ENCODE results near the gene PRODH2. TPM values are rescaled to one million over a fixed set of nuclear protein-coding genes. Genes with fewer than 3 reads are reported as not detected.

The PRODH2 gene
- total and polyA plus RNA-seq, 2 experiments from 2014 or later = 6.8 to 13.9 TPM

DNA sequence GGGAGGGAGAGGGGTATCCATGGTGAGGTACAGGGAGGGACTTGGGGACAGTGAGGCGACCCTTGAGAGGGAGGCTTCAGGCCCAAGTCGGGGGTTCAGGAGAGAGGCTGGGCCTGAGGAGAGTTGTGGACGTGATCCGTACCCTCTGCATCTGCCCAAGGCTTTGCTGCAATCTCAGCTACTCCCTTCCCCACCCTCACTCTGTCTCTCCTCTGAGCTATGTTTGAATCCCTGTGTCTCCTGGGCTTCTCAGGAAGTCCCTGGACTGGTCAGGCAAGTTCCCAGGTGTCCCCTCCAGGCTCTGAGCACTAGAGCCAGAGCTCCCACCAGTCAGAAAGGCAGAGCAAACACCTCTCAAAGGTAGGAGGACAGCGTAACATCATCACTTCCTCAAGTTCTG, 62.5 kb downstream of the PRODH2 start:
- Histone ChIP-seq H3K9me2 (replicated peaks; ENCODE audit: insufficient read depth) (no peaks in the 10 kb centered on the region), H3K4me1 (ENCODE audit: insufficient read depth) (peaks cover 14% of the 10 kb centered on the region), H4K20me1 (ENCODE audit: insufficient read depth, poor library complexity, severe bottlenecking) (no peaks in the 10 kb centered on the region), H3K9me3 (ENCODE audit: low read depth) (no peaks in the 10 kb centered on the region), H3K4me3 (no peak overlapping the region), H3K4me2 (peak overlapping the region; percentile 47), H3K27me3 (peaks cover 2% of the 10 kb centered on the region), H3K36me3 (replicated peaks; ENCODE audit: insufficient read depth, low read depth) (no peaks in the 10 kb centered on the region), H3K79me2 (peaks cover 41% of the 10 kb centered on the region), H3K27ac (no peak overlapping the region), H2AFZ (no peak overlapping the region)
- TF ChIP-seq, protein P1, sequence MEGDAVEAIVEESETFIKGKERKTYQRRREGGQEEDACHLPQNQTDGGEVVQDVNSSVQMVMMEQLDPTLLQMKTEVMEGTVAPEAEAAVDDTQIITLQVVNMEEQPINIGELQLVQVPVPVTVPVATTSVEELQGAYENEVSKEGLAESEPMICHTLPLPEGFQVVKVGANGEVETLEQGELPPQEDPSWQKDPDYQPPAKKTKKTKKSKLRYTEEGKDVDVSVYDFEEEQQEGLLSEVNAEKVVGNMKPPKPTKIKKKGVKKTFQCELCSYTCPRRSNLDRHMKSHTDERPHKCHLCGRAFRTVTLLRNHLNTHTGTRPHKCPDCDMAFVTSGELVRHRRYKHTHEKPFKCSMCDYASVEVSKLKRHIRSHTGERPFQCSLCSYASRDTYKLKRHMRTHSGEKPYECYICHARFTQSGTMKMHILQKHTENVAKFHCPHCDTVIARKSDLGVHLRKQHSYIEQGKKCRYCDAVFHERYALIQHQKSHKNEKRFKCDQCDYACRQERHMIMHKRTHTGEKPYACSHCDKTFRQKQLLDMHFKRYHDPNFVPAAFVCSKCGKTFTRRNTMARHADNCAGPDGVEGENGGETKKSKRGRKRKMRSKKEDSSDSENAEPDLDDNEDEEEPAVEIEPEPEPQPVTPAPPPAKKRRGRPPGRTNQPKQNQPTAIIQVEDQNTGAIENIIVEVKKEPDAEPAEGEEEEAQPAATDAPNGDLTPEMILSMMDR (IDR thresholded peaks at IDR 0.05; ENCODE audit: poor library complexity) = no peak
- no peak for TF ChIP-seq EZH2phosphoT487 (IDR thresholded peaks at IDR 0.05; ENCODE audit: low read depth, severe bottlenecking, unreplicated experiment)
- TF ChIP-seq EZH2 (IDR thresholded peaks at IDR 0.05; ENCODE audit: borderline replicate concordance) = no peak
- 81% methylated on average over 4 of the region's 5 CpGs for WGBS (ENCODE audit: low lambda C conversion rate, missing lambda C conversion rate)
- DNase-seq (ENCODE audit: low spot score) = no peak

Other genes with a start within 250 kb of the PRODH2 start
- gene ATP4A, start 249.2 kb downstream of the PRODH2 start, total RNA-seq = 5.0 and 6.4 TPM in 2 replicates
- gene ATP4A, start 249.2 kb downstream of the PRODH2 start, polyA plus RNA-seq = 3.5 and 5.1 TPM in 2 replicates
- not detected in 2 replicates for gene PMIS2, start 226.7 kb downstream of the PRODH2 start, total RNA-seq
- gene PMIS2, start 226.7 kb downstream of the PRODH2 start, polyA plus RNA-seq = not detected in 2 replicates
- gene HAUS5, start 200.1 kb downstream of the PRODH2 start, total RNA-seq = 4.9 and 6.3 TPM in 2 replicates
- gene HAUS5, start 200.1 kb downstream of the PRODH2 start, polyA plus RNA-seq = 12.6 and 15.4 TPM in 2 replicates
- gene RBM42, start 183.8 kb downstream of the PRODH2 start, total RNA-seq = 43.3 and 43.6 TPM in 2 replicates
- 113 and 125 TPM in 2 replicates for gene RBM42, start 183.8 kb downstream of the PRODH2 start, polyA plus RNA-seq
- 1.0 and 1.4 TPM in 2 replicates for gene ETV2, start 171.1 kb downstream of the PRODH2 start, total RNA-seq
- gene ETV2, start 171.1 kb downstream of the PRODH2 start, polyA plus RNA-seq = 0.79 and 3.5 TPM in 2 replicates
- gene COX6B1, start 164.5 kb downstream of the PRODH2 start, total RNA-seq = 586 and 603 TPM in 2 replicates
- 635 and 692 TPM in 2 replicates for gene COX6B1, start 164.5 kb downstream of the PRODH2 start, polyA plus RNA-seq
- 3.6 and 7.8 TPM in 2 replicates for gene UPK1A, start 146.3 kb downstream of the PRODH2 start, total RNA-seq
- gene UPK1A, start 146.3 kb downstream of the PRODH2 start, polyA plus RNA-seq = 19.6 and 27.5 TPM in 2 replicates
- not detected in 2 replicates for gene ZBTB32, start 108.3 kb downstream of the PRODH2 start, total RNA-seq
- gene ZBTB32, start 108.3 kb downstream of the PRODH2 start, polyA plus RNA-seq = 0.11 and 0.80 TPM in 2 replicates
- gene KMT2B, start 94.8 kb downstream of the PRODH2 start, total RNA-seq = 6.9 and 12.8 TPM in 2 replicates
- 9.3 and 10.7 TPM in 2 replicates for gene KMT2B, start 94.8 kb downstream of the PRODH2 start, polyA plus RNA-seq
- 3.6 and 5.6 TPM in 2 replicates for gene IGFLR1, start 70.4 kb downstream of the PRODH2 start, total RNA-seq
- gene IGFLR1, start 70.4 kb downstream of the PRODH2 start, polyA plus RNA-seq = 4.5 and 4.6 TPM in 2 replicates
- gene U2AF1L4, start 67.4 kb downstream of the PRODH2 start, total RNA-seq = 11.4 and 27.4 TPM in 2 replicates
- 60.7 and 76.0 TPM in 2 replicates for gene U2AF1L4, start 67.4 kb downstream of the PRODH2 start, polyA plus RNA-seq
- 24.8 and 39.1 TPM in 2 replicates for gene PSENEN, start 67.2 kb downstream of the PRODH2 start, total RNA-seq
- gene PSENEN, start 67.2 kb downstream of the PRODH2 start, polyA plus RNA-seq = 106 and 127 TPM in 2 replicates
- gene LIN37, start 64.3 kb downstream of the PRODH2 start, total RNA-seq = 7.9 and 12.0 TPM in 2 replicates
- gene LIN37, start 64.3 kb downstream of the PRODH2 start, polyA plus RNA-seq = 13.6 and 17.6 TPM in 2 replicates
- gene HSPB6, start 55.8 kb downstream of the PRODH2 start, total RNA-seq = 7.1 and 14.2 TPM in 2 replicates
- gene HSPB6, start 55.8 kb downstream of the PRODH2 start, polyA plus RNA-seq = 235 and 240 TPM in 2 replicates
- gene PROSER3, start 54.7 kb downstream of the PRODH2 start, total RNA-seq = 3.7 and 12.2 TPM in 2 replicates
- gene PROSER3, start 54.7 kb downstream of the PRODH2 start, polyA plus RNA-seq = 26.5 and 30.7 TPM in 2 replicates
- gene ARHGAP33, start 37.3 kb downstream of the PRODH2 start, total RNA-seq = 0.84 and 6.7 TPM in 2 replicates
- gene ARHGAP33, start 37.3 kb downstream of the PRODH2 start, polyA plus RNA-seq = 7.9 and 11.4 TPM in 2 replicates
- gene NPHS1, start 39.7 kb upstream of the PRODH2 start, total RNA-seq = 0.30 and 0.36 TPM in 2 replicates
- gene NPHS1, start 39.7 kb upstream of the PRODH2 start, polyA plus RNA-seq = 0.15 and 0.76 TPM in 2 replicates
- 0.12 and 1.4 TPM in 2 replicates for gene KIRREL2, start 44.1 kb upstream of the PRODH2 start, total RNA-seq
- gene KIRREL2, start 44.1 kb upstream of the PRODH2 start, polyA plus RNA-seq = 0.64 and 2.3 TPM in 2 replicates
- 19.8 and 29.0 TPM in 2 replicates for gene APLP1, start 55.7 kb upstream of the PRODH2 start, total RNA-seq
- gene APLP1, start 55.7 kb upstream of the PRODH2 start, polyA plus RNA-seq = 115 and 147 TPM in 2 replicates
- 2.7 and 3.9 TPM in 2 replicates for gene NFKBID, start 87.7 kb upstream of the PRODH2 start, total RNA-seq
- 7.3 and 10.8 TPM in 2 replicates for gene NFKBID, start 87.7 kb upstream of the PRODH2 start, polyA plus RNA-seq
- gene HCST, start 89.7 kb upstream of the PRODH2 start, total RNA-seq = 0.97 and 1.4 TPM in 2 replicates
- 3.9 and 4.8 TPM in 2 replicates for gene HCST, start 89.7 kb upstream of the PRODH2 start, polyA plus RNA-seq
- gene TYROBP, start 95.5 kb upstream of the PRODH2 start, total RNA-seq = 2.8 and 5.9 TPM in 2 replicates
- 2.9 and 4.9 TPM in 2 replicates for gene TYROBP, start 95.5 kb upstream of the PRODH2 start, polyA plus RNA-seq
- gene LRFN3, start 123.5 kb upstream of the PRODH2 start, total RNA-seq = 4.7 and 5.3 TPM in 2 replicates
- gene LRFN3, start 123.5 kb upstream of the PRODH2 start, polyA plus RNA-seq = 15.6 and 19.2 TPM in 2 replicates
- gene SDHAF1, start 182.3 kb upstream of the PRODH2 start, total RNA-seq = 34.4 and 36.5 TPM in 2 replicates
- 23.9 and 28.6 TPM in 2 replicates for gene SDHAF1, start 182.3 kb upstream of the PRODH2 start, polyA plus RNA-seq
- 6.5 and 8.9 TPM in 2 replicates for gene SYNE4, start 196.0 kb upstream of the PRODH2 start, total RNA-seq
- 19.8 and 21.1 TPM in 2 replicates for gene SYNE4, start 196.0 kb upstream of the PRODH2 start, polyA plus RNA-seq
- 14.2 and 24.1 TPM in 2 replicates for gene ALKBH6, start 201.4 kb upstream of the PRODH2 start, total RNA-seq
- gene ALKBH6, start 201.4 kb upstream of the PRODH2 start, polyA plus RNA-seq = 31.1 and 33.7 TPM in 2 replicates
- 5.1 and 12.8 TPM in 2 replicates for gene CLIP3, start 220.0 kb upstream of the PRODH2 start, total RNA-seq
- gene CLIP3, start 220.0 kb upstream of the PRODH2 start, polyA plus RNA-seq = 19.5 and 21.8 TPM in 2 replicates
- 4.5 and 6.8 TPM in 2 replicates for gene THAP8, start 241.4 kb upstream of the PRODH2 start, total RNA-seq
- 23.1 and 24.1 TPM in 2 replicates for gene THAP8, start 241.4 kb upstream of the PRODH2 start, polyA plus RNA-seq
- 1.8 and 2.1 TPM in 2 replicates for gene WDR62, start 242.1 kb upstream of the PRODH2 start, total RNA-seq
- gene WDR62, start 242.1 kb upstream of the PRODH2 start, polyA plus RNA-seq = 1.2 and 4.6 TPM in 2 replicates

All from hepatocyte (in vitro differentiated cells).